ENCODE measurements around the gene MDH2.

DNA sequence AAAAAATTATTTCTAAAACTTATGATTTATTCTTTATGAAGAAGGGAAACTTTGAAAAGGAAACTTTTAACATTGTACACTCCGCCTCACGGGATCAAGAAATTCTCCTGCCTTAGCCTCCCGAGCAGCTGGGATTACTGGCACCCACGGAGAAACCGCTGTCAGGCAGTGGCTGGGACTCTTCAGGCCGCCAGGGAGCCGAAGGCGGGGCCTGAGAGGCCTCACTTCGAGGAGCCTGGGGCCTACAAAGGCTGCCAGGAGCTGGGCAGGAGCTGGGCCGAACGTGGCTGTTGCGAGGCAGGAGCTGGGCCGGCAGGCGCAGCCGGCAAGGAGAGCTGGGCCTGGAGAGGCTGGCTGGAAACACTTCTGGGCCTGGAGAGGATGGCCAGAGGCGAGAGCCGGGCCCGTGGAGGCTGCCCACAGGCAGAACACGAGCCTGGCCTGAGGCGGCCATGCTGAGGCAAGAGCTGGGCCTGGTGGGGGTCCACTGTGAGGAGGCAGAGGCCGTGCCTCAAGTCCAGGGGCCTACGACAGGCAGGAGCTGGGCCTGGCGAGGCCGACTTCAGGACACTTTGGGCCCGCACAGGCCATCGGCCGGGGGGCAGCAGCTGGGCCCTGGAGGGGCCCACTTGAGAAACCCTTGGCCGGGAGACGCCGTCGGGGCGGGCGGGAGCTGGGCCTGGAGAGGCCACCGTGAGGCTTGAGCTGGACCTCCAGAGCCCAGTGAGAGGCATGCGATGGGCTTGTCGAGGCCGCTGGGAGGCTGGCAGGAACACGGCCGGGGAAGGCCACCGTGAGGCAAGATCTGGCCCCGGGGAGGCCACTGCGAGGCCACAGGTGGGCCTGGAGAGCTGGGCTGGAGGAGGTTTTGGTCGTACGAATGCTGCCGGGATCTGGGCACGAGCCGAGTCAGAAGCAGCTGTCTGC is 23.7 kb downstream of the MDH2 start:
- TF ChIP-seq, protein P1, sequence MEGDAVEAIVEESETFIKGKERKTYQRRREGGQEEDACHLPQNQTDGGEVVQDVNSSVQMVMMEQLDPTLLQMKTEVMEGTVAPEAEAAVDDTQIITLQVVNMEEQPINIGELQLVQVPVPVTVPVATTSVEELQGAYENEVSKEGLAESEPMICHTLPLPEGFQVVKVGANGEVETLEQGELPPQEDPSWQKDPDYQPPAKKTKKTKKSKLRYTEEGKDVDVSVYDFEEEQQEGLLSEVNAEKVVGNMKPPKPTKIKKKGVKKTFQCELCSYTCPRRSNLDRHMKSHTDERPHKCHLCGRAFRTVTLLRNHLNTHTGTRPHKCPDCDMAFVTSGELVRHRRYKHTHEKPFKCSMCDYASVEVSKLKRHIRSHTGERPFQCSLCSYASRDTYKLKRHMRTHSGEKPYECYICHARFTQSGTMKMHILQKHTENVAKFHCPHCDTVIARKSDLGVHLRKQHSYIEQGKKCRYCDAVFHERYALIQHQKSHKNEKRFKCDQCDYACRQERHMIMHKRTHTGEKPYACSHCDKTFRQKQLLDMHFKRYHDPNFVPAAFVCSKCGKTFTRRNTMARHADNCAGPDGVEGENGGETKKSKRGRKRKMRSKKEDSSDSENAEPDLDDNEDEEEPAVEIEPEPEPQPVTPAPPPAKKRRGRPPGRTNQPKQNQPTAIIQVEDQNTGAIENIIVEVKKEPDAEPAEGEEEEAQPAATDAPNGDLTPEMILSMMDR (conservative IDR thresholded peaks at IDR 0.05 in 1 of 2, IDR thresholded peaks at IDR 0.05 in 1 of 2; ENCODE audit: low read depth in 1 of 2, low read length in 2 of 2), result peak in 1 of 2 donors; percentile 2
- no peak for TF ChIP-seq EZH2 (IDR thresholded peaks at IDR 0.05; ENCODE audit: low read length, missing control alignments)

All from fibroblast of lung (primary cell).